HG02571 (cell line): Measurements from ENCODE around the gene CFAP77.

Experiments
- ATAC-seq: cut with Tn5 transposase; IDR thresholded peaks from one replicate; pipeline ENCODE4 v1.9.1; 2021; ENCODE audit warnings: mild to moderate bottlenecking, moderate library complexity; ENCODE audit not compliant: unreplicated experiment

Gene CFAP77

DNA sequence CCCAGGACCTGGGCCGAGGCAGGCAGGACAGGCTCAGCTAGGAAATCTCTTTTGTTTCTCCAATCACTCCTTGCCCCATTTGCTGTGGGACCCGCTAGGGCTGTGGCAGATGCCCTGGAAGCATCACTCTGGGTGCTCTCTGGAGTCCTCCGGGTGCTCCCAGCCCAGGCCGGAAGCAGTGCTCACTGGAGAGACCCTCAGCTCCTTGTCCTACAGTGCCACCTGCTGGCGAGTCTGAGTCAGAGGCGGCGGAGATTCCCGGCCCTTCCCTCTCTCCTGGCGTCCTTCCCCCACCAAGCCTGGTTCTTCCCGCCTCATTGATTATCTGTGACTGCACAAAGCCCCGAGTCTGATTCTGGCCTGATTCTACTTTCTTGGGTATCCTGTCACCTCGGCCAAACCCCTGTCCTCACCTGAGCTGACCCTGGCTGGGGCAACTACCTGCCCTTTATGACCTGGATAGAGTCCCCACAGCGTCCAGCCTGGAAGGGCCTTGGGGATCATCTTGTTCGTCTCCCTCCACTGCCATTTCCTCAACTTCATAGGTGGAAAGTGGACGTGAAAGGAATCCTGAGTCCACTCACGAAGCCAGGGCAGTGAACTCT, 165.1 kb downstream of the CFAP77 start:
- ATAC-seq: no peak

DNA sequence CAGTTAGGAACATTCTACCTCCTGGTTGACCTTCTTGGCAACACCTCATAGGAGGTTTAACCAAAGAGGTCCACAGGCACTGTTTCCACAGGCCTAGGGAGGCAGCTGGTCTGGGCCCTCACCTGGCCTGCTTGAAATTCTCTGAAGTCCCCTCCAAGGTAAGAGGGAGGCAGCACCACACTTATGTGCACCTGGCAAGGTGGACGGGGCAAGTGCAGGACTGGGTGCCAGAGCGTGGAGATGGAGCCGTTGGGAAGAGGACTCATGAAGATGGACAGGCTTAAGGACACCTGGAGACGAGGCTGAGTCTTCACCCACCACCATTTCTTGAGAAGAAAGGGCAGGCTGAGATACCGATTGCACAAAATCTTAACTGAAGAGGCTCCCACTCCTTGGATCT, 165.8 kb downstream of the CFAP77 start:
- no peak for ATAC-seq

DNA sequence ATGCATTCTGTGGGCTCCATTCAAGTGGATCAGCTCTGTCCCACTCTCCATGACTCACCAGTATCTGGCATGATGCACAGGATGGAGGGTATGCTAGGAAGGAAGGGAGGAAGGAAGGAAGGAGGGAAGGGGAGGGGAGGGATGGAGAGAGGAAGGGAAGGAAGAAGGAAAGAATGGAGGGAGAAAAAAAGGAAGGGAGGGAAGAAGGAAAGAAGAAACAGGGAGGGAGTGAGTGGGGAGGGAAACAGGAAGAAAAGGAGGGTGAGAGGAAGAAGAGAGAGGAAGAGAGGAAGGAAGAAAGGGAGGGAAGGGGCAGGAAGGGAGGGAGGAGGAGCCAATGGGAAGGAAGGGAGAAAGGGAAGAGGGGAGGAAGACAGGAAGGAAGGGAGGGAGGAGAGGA, 167.1 kb downstream of the CFAP77 start:
- no peak for ATAC-seq

DNA sequence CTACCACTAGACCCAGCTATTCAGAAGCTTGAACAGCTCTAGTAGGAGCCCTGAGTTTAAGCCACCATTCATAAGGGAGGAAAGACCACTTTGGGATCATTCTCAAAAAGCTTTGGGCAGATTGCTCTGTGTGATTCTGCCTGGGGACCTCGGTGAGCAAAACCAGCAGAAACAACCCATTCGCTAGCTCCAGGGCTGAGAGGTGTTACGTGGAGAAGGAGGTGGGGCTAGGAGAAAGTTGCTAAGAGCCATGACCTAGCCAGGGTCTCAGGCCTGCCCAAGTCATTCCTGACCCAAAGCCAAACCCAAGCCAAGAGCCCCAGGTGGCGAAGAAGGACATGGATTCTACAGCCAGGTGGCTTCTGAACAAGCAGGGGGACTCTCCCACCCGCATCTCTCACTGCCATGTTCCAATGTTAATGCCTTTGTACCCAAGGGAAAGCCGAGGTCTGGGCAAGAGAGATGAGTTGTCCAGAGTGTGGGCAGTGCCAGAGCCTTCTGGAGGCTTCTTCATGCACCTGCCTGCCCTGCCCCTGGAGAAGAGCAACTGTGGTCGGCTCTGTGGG, 168.4 kb downstream of the CFAP77 start:
- no peak for ATAC-seq

DNA sequence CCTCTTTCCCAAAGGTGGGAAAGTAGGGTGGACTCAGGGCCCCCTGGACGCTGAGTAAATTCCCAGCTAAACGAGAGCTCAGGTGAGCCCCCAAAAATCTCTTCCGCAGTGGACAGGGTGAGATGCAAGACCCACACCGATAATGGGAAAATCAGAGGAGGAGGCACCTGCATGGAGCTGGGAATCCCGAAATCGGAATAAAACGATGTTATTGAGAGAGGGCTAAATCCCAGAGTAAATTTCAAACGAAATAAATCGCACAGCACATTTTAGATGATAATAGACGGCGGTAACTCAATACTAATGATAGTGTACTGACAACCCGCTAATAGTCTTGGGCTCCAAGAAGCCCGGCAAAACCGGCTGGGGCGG, 169.4 kb downstream of the CFAP77 start:
- ATAC-seq: no peak

DNA sequence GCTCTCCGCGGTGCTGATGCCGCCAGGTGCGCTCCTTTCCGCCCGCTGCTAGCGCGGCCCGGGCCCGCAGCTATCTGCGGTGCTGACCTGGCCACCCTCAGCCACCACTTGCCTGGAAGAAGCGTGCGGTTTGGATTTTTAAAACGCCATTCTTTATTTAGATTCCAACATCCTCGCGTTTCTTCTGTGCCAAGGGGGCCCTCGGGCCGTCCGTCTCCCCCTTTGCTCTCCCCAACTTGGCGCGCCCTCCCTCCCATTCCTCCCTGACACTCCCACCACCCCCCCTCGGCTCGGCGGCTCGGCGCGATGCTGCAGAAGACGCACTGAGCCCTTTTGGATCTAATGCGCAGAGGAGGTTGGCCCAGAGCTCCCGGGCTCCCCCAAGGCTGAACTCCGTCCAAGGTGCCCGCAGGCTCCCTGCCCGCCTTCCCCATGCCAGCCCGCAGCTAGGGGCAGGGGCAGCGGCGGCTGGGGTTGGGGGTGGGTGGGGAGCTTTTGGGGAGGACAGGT, 172.3 kb downstream of the CFAP77 start, which contains the start of gene BARHL1:
BARHL1 (plus strand) TSS at position 331 of the 510 bp plus-strand sequence. CDS start 192 bp downstream, outside the sequence.
- ATAC-seq: no peak

DNA sequence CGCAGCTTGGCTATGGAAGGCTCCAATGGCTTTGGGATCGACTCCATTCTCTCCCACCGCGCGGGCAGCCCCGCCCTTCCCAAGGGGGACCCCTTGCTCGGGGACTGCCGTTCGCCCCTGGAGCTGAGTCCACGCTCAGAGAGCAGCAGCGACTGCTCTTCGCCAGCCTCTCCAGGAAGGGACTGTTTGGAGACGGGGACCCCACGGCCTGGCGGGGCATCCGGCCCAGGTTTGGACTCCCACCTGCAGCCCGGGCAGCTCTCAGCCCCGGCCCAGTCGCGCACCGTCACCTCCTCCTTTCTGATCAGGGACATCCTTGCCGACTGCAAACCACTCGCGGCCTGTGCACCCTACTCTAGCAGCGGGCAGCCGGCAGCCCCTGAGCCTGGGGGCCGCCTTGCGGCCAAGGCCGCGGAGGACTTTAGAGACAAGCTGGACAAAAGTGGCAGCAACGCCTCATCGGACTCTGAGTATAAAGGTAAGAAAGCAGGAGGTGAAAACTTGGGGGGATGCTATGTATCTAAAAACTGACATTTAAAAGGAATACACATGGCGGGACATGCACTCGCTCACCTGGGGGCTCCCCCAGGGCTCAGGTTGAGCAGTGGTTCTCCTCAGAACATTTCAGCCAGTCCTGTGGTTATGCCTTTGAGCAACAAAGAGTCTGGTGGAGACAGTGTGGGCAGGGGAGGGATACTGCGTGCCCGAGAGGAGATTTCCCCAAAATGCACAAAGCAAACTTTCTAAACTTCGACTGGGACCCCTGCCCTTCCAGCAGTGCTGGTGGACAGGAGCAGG, 173.0 kb downstream of the CFAP77 start:
- no peak for ATAC-seq

DNA sequence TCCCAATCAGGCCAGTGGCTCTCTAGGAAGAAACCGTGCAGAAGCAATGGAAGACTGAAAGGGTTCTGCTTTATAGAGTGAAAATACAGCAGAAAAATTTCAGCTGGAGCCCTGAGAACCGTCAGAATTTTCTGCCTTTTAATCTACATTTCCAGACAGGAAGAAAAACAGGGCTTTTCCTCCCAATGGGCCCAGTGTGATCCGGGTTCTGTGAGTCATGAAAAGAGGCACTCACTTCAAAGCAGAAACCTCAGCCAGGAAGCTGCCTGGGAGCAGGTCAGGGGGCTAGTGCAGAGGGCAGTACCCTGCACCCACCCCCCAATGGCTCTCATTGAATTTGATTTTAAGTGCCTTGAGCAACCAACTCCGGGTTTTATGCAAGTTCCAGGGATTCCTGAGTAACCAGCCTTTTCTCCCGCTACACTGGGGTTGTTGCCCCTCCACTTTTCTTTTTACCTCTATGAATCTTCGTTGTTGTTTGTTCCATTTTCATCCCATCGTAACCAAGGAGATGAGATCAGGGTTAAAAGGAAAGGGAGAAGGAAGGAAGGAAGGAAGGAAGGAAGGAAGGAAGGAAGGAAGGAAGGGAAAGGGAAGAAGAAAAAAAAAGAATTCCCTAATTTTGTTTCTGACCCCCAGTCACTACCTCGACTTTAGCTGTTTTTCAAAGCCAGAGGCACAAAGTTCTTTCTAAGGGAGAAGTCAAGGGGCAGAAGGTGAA, 173.7 kb downstream of the CFAP77 start:
- ATAC-seq: no peak

DNA sequence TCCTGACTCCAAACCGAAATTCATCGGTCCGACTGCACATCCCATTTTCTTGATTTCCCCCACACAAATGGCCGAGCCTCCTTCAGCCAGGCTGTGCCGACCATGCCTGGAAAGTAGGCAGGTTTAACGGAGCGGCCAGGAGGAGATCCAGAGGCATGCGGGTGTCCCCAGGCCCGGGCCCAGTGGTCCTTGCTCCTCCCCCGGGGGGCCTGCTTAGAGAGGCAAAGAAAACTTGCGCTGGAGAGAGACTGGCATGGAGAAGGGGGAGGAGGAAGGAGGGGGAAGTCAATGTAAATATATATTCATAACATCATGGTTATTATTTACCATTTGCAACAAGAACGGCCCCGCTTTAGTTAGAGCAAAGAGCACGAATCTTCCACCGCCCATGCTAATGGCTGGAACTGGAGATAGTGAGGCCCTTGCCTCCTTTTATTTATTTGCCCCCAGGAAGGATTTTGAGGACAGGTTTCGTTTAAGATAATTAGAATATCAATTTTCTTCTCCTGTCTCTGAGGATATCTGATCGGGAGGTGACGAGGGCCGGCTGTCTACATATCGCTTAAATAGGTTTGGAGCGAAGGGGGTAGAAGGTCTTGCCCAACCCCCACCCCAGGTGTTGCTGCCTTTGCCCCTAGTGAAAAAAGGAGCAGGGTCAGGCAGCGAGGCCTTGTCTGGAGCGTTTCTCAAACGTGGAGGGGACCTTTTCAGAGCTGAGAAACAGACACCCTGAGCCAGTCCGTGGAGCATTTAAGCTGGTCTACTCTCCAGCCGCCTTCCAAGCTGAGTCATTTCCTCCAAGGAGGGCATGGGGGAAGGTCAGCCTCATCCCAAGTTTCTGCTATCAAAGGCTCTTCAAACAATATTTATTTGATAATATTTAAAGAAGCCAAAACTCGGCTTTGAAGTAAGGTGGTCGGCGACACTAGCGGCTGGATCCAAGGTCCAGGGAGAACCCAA, 174.9 kb downstream of the CFAP77 start:
- ATAC-seq: no peak

DNA sequence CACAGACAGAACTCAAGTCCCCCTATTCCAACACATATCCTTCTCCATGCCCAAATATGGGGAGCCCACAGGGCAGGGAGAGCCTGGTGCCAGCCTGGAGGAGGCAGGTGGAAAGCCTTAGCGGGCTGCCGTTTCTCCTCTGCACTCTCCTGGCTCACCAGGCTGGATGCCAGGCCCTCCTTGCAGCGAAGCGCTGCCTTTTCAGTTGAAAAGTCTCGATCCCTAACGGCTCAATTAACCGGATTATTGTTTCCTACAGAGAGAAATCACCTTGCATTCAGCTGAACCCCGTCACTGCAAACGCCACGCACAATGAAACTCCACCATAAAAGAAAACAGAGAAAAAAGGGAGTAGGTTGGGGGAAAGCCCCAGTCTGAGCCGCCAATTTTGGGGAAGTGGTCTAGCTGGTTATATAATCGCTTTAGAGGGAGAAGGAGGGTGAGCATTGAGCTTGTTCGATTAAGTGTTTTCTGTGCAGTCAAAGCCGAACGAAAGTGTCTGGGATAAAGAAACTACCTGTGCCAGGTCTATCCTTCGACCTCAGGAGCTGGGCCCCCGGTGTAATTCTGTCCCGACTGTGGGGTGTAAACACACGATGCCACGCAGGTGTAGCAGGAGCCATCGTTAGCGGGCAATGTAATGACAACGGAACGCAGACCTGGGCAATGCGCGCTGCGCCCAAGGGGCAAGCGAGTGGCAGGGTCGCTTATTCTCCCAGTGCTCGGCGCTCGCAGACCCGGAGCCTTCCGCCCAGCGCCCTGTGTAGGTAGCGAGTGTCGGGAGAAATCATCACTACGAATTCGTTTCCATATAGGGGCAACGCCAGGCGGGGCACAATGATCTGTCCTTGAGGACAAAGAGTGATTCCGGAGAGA, 176.2 kb downstream of the CFAP77 start:
- ATAC-seq: no peak

DNA sequence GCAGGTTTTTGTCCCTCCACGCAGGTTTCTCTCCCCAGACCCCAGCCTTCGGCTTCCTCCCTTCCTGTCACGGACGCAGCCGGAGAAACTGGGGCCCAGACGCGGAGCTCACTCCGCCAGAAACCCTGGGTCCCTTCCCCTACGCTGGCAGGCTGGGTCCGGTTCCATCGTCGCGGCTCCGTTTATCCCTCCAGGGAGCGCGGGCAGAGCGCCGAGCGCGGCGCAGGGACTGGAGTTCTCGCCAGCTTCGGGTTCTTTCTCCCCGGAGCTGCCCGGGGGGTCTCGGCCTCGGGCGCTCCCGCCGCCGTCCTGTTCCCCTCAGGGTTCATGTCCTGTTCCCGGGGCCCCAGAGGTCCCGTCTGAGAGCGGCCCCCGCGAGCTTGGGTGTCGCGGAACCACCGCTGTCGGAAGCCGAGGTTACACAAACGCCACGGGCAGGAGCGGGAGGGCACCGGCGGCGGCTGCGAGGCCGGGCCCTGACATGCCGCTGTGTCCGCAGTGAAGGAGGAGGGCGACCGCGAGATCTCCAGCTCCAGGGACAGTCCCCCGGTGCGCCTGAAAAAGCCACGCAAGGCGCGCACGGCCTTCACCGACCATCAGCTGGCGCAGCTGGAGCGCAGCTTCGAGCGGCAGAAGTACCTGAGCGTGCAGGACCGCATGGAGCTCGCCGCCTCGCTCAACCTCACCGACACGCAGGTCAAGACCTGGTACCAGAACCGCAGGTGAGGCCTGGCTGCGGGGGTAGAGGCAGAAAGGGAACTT, 177.0 kb downstream of the CFAP77 start:
- no peak for ATAC-seq

DNA sequence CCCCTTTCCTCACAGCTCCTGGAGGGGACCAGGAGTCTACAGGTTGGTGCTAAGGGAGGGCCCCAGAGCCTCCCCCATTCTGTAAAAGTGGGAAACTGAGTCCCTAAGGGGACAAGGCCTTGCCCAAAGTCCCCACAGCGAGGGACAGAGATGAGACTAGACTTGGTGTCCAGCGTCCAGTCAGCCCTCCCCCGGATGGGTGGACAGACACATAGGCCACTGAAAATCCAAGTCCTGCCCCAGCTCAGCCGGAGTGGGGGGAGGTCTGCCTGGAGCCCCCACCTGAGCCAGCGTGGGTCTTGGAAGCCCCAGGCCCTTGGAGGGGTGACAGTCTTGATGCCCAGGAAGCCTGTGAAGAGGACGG, 177.6 kb downstream of the CFAP77 start:
- ATAC-seq: no peak

DNA sequence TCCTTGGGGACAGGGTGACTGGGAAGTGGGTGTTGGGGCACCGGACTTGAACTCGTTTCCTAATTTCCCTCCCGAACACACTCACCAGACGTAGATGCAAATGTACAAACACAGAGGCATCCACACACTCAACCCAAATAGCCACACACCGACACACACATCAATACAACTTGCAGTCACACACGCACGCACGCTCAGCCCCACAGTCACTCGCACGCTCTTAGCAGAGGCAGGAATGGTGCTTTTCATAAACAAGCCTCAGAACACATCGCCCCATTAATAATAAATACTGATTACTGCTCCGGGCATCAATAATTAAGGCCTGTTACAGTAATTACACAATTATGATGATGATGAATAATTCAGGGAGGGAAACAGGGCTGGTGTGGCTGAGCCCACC, 178.1 kb downstream of the CFAP77 start:
- ATAC-seq: no peak

DNA sequence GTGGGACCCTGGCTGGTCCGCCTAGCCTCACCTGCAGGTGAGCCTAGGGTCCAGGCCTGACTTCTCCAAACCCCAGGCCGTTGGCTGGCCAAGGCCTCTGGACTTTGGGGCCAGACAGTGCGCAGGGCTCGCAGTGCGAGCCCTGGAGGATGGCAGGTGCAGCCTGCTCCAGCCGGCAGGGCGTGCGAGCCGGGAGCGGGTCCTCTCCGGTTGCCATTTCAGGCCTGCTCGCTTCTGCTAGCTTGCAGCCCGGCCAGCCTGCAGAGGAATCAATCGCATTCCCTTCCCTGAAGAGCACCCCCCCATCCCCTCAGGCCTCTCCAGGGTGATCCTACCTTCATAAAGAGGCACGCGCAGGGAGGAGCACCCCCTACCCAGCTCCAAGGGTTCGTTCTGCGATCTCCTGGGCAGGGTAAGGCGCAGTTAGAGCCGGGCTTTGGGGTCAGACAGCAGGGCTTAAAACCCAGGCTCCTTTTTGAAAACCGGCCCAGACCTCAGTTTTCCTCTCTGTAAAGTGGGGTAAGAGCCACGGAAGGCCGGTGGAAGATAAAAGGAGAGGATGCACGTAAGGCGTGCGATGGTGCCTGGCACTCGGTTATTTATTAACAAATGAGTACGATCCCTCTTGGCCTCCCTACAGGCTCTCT, 178.6 kb downstream of the CFAP77 start:
- no peak for ATAC-seq

DNA sequence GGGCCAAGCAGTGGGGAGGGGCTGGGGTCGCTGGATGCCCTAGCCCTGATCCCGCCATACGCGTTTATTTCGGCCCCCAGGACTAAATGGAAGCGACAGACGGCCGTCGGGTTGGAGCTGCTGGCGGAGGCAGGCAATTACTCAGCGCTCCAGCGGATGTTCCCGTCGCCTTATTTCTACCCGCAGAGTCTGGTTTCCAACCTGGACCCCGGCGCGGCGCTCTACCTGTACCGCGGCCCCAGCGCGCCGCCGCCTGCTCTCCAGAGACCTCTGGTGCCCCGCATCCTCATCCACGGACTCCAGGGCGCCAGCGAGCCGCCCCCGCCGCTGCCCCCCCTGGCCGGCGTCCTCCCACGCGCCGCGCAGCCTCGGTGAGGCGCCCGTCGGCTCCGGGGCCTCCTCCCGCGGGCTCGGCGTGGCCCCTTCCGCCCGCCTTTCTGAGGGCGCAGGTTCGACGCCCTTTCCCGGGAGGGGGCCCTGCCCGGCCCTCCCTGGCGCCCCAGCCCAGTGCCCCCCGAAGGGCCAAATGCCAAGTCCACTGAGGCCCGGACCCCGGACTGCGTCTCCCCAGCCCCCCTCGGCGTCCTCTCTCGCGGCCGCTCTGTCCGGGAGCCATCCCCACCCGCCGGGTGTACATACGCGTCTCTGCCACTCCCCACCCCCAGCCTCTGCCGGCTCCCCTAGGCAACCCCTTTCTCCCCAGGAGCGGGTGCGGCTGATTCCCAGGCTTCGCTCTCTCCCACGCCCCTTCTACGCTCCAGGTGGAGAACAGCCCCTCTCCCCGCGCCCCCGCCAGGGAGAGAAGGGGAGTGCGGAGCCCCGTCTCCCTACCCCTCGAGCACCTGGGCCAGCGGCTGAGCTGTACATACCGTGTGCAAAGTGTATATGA, 179.4 kb downstream of the CFAP77 start:
- no peak for ATAC-seq

DNA sequence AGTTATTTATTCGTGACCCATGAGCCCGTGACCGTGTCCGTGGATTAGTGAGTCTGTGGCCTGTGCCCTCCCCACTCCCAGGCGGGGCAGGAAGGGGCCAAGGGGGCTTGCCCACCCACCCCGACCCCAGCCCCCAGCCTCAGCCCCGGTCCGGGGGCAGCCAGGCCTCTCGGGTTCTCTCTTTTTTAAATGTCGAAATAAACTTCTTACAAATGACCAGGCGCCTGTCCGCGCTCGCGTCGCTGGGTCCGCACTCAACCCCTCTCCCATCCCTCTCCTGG, 180.0 kb downstream of the CFAP77 start:
- ATAC-seq: no peak
